ENCODE data around the gene ALG13.
A peak's percentile ranks its signal among the peaks of the same experiment; 100 is the strongest.

The ALG13 gene

DNA sequence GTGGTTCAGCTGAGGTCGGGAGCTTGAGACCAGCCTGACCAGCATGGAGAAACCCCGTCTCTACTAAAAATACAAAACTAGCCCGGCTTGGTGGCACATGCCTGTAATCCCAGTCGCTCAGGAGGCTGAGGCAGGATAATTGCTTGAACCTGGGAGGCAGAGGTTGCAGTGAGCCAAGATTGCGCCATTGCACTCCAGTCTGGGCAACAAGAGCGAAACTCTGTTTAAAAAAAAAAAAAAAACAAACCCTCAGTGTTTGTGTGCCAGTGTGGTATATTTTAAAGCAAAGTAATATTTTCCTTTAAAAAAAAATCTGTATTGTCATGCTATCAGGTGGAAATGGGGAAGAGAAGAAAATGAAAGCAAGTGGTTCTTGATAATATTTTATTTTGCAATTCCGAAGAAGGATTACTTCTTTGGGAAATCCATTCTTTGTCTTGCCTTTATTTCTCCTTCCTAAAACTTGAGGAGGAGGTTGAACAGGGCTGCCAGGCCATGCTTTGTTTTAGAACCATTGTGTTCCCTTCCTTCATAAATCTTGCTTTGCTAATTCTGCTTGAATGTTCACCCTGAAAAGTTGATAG, 14.4 kb downstream of the ALG13 start:
- DNase-seq (ENCODE audit: low read depth), result no peak
- H3K4me3 ChIP-seq (ENCODE audit: low read length), result no peak overlapping the region
- TF ChIP-seq, protein P1, sequence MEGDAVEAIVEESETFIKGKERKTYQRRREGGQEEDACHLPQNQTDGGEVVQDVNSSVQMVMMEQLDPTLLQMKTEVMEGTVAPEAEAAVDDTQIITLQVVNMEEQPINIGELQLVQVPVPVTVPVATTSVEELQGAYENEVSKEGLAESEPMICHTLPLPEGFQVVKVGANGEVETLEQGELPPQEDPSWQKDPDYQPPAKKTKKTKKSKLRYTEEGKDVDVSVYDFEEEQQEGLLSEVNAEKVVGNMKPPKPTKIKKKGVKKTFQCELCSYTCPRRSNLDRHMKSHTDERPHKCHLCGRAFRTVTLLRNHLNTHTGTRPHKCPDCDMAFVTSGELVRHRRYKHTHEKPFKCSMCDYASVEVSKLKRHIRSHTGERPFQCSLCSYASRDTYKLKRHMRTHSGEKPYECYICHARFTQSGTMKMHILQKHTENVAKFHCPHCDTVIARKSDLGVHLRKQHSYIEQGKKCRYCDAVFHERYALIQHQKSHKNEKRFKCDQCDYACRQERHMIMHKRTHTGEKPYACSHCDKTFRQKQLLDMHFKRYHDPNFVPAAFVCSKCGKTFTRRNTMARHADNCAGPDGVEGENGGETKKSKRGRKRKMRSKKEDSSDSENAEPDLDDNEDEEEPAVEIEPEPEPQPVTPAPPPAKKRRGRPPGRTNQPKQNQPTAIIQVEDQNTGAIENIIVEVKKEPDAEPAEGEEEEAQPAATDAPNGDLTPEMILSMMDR (conservative IDR thresholded peaks at IDR 0.05; ENCODE audit: low read length), result no peak

DNA sequence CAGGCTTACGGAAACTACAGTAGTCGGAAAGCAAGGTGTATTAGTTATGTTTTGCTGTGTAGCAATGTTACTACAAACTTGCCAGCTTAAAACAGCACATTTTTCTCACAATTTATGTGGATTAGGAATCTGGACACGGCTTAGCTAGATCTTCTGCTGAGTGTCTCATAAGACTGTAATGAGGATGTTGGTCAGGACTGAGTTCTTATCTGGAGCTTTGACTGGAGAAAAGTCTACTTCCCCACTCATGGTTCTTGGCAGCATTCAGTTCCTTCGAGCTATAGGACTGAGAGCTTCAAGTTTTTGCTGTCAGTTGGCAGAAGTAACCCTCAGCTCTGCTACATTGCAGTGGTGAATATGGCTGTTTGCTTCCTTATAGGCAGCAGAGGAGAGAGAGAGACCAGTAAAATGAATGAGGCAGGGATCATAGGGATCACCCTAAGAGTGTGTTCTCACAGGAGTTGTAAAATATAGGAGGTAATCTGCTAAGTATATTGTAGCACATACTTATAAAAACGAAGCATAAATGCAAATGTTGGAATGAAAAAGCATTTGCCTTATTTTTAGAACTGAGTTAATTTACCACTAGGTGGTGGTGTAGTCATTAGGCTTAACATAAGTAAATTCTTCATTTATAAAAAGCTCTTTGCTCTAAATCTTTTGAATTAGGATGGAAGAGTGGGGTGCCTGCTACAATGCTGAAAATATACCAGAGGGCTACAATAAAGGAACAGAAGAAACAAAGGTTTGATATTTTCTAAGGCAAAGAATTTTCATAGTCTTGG, 38.6 kb downstream of the ALG13 start:
- DNase-seq (ENCODE audit: low read depth), result peak; percentile 1

DNA sequence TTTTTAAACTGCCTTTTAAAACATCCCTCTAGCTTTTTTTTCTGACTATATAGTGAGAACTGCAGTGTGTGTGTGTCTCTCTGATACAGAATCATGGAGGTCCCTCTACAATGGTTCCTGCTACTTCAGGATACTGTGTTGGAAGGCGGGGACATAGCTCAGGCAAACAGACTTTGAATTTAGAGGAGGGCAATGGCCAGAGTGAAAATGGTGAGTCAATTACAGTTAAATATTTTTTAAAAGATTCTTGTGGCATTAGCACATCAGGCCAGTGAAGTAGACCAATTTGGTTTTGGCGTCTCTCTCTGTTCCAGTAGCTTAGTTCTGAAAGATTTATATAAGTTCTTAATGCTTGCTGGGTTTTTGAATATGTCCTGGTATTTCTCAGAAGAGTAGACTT, 47.1 kb downstream of the ALG13 start:
- DNase-seq (ENCODE audit: low read depth), result peak; percentile 53
- TF ChIP-seq, protein P1 (conservative IDR thresholded peaks at IDR 0.05; ENCODE audit: low read length), result no peak
- H3K4me3 ChIP-seq (ENCODE audit: low read length), result no peak overlapping the region

More for the DNA sequence above, 38.6 kb downstream of the ALG13 start:
- TF ChIP-seq, protein P1 (conservative IDR thresholded peaks at IDR 0.05; ENCODE audit: low read length), result peak; percentile 43
- no peak overlapping the region for H3K4me3 ChIP-seq (ENCODE audit: low read length)

DNA sequence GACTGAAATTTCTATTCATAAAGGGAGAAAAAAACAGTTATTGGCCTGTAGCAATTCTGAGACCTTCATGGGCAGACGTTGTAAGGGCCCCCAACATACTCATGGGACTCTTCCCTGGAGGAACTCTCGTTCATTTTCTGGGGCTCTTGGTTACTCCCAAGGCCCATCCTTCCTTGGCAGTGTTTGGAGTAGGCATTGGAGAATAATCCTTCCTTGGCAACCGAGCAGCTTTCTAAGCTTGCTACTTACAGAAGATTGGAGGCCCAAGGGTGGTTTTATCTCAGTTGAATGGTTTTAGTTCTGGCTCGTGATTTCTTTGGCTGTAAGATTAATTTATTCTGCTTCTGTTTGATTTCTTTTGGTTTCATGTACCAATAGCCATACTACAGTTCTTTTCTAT, 50.4 kb downstream of the ALG13 start:
- DNase-seq (ENCODE audit: low read depth), result no peak
- TF ChIP-seq, protein P1 (conservative IDR thresholded peaks at IDR 0.05; ENCODE audit: low read length), result no peak
- no peak overlapping the region for H3K4me3 ChIP-seq (ENCODE audit: low read length)

DNA sequence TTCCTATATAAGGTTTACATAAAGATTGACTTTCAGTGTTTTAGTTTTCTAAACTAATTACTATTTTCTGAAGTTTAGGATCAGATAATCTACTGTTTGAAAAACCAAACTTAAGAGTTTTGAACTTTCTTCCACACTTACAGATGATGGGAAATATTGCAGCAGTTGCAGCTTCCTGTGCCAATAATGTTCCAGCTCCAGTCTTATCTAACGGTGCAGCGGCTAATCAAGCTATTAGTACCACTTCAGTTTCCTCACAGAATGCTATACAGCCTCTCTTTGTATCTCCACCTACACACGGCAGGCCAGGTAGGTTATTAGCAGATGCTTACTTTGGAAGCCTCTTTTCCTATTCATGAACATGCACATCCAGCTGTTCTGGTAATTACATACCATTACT, 55.6 kb downstream of the ALG13 start:
- H3K4me3 ChIP-seq (ENCODE audit: low read length), result no peak overlapping the region
- TF ChIP-seq, protein P1 (conservative IDR thresholded peaks at IDR 0.05; ENCODE audit: low read length), result no peak
- DNase-seq (ENCODE audit: low read depth), result no peak

DNA sequence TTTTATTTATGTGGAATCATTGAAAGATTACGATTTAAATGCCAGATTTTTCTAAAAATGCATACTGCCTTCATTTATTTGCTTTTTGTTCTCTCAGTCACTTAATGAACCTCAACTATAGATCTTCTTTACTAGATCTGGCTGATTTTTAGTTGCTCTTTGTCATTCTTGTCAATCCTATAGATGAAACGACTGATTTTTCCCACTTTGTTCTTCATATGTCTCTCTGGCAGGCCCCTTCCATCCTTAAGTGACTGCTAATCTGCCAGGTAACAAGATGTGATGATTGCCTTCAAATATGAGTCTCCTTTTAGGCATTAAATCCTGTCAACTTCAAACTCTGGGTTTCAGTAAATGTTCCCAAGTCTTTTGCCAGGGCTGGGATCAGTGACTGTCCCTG, 61.0 kb downstream of the ALG13 start:
- H3K4me3 ChIP-seq (ENCODE audit: low read length), result no peak overlapping the region
- DNase-seq (ENCODE audit: low read depth), result no peak
- TF ChIP-seq, protein P1 (conservative IDR thresholded peaks at IDR 0.05; ENCODE audit: low read length), result no peak

DNA sequence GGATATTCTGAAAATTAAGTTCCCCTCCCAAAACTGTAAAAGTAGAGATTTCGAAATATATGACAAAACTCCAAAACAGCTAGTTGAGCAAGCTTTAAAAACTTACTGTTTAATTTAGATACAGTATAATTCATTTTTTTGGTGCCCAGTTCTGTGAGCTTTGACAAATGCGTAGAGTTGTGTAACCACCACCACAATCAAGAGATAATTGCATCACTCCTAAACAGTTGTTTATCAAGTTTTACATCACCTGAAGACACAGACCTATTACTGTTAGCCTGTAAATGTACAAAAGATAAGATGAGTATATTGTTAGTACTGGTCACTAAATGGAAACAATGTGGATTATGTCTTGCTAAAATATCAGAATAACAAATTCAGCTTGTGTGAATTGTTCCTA, 62.3 kb downstream of the ALG13 start:
- no peak overlapping the region for H3K4me3 ChIP-seq (ENCODE audit: low read length)
- TF ChIP-seq, protein P1 (conservative IDR thresholded peaks at IDR 0.05; ENCODE audit: low read length), result no peak
- DNase-seq (ENCODE audit: low read depth), result peak; percentile 9
